Fibroblast of lung (primary cell): ENCODE results near the gene H2AZ2. TPM values are rescaled to one million over a fixed set of nuclear protein-coding genes. Genes with fewer than 3 reads are reported as not detected.

Source experiments
- DNase-seq, 2 donors: peaks; one replicate each; pipeline versions ENCODE4 v3.0.0 to v3.0.0-alpha.2; 2010; ENCODE audit warnings: low read depth in 2 of 2
- H2AFZ ChIP-seq: 2 replicates; pipeline ENCODE4 v1.5.1; 2012; ENCODE audit warnings: low read length, control low read depth, inconsistent platforms
- H3K27ac ChIP-seq: 2 replicates; pipeline ENCODE4 v1.5.1; 2011; ENCODE audit warnings: low read length, control low read depth; ENCODE audit not compliant: insufficient read depth
- H3K27me3 ChIP-seq: 2 replicates; pipeline ENCODE4 v1.5.1; 2011; ENCODE audit warnings: mild to moderate bottlenecking, low read length; ENCODE audit not compliant: control insufficient read depth, insufficient read depth
- H3K36me3 ChIP-seq: 2 replicates; pipeline ENCODE4 v1.5.1; 2011; ENCODE audit warnings: low read length; ENCODE audit not compliant: control insufficient read depth, insufficient read depth
- H3K4me1 ChIP-seq: 2 replicates; pipeline ENCODE4 v1.5.1; 2011; ENCODE audit warnings: low read length; ENCODE audit not compliant: control insufficient read depth, insufficient read depth; ENCODE audit errors: extremely low read depth
- H3K4me2 ChIP-seq: 2 replicates; pipeline ENCODE4 v1.5.1; 2011; ENCODE audit warnings: low read length, control low read depth; ENCODE audit not compliant: insufficient read depth; ENCODE audit errors: extremely low read depth
- H3K4me3 ChIP-seq, 4 experiments: fragments of 200-600 bp in 1 of 4; sonication (generic) in 1 of 4; replicated peaks in 1 of 4; 2 replicates each; pipeline ENCODE4 v1.5.1; 2011 to 2016; ENCODE audit warnings: low read length in 4 of 4, low read depth in 3 of 4, mild to moderate bottlenecking in 3 of 4, control low read depth in 2 of 4, inconsistent platforms in 1 of 4, mixed read lengths in 1 of 4; ENCODE audit not compliant: insufficient read depth in 1 of 4; ENCODE audit errors: control extremely low read depth in 1 of 4
- H3K79me2 ChIP-seq: 2 replicates; pipeline ENCODE4 v1.5.1; 2012; ENCODE audit warnings: mild to moderate bottlenecking, low read length, inconsistent platforms; ENCODE audit not compliant: control insufficient read depth, insufficient read depth
- H3K9ac ChIP-seq: 2 replicates; pipeline ENCODE4 v1.5.1; 2011; ENCODE audit warnings: mild to moderate bottlenecking, low read length, control low read depth; ENCODE audit not compliant: insufficient read depth
- H3K9me3 ChIP-seq: 2 replicates; pipeline ENCODE4 v1.5.1; 2012; ENCODE audit warnings: low read depth, low read length; ENCODE audit not compliant: control insufficient read depth, insufficient read depth
- H4K20me1 ChIP-seq: 2 replicates; pipeline ENCODE4 v1.5.1; 2011; ENCODE audit warnings: low read length; ENCODE audit not compliant: control insufficient read depth, insufficient read depth; ENCODE audit errors: extremely low read depth
- EZH2 ChIP-seq: IDR thresholded peaks from 2 replicates; pipeline ENCODE4 v1.5.1; 2012; ENCODE audit warnings: low read length, control low read depth, mild to moderate bottlenecking; ENCODE audit errors: missing control alignments
- polyA plus RNA-seq, 2 donors: library from polyadenylated mRNA; depleted of rRNA in 1 of 2; stranded (reverse) in 1 of 2; unstranded in 1 of 2; fragments of >200 nt; gene quantifications; 2 replicates each; pipeline ENCODE4 v1.2.1, GENCODE V29; 2011 to 2012; ENCODE audit warnings: missing spikeins in 1 of 2
- total RNA-seq: library from RNA; depleted of rRNA; stranded (reverse); fragments of >200 nt; gene quantifications from 2 replicates; pipeline ENCODE4 v1.2.1, GENCODE V29; 2014
- TF ChIP-seq, protein P1 (sequence below), 2 donors: IDR thresholded peaks in 1 of 2; conservative IDR thresholded peaks in 1 of 2; 1 replicate in 1 of 2; 2 replicates in 1 of 2; pipeline ENCODE4 v1.5.1; 2011 to 2012; ENCODE audit warnings: low read length in 2 of 2, control low read depth in 1 of 2, inconsistent platforms in 1 of 2, low read depth in 1 of 2, mild to moderate bottlenecking in 1 of 2

H2AZ2 gene
- total and polyA plus RNA-seq, 2 donors (not counting 1 experiment from before 2014, with no cell fraction given) = 170 to 230 TPM

DNA sequence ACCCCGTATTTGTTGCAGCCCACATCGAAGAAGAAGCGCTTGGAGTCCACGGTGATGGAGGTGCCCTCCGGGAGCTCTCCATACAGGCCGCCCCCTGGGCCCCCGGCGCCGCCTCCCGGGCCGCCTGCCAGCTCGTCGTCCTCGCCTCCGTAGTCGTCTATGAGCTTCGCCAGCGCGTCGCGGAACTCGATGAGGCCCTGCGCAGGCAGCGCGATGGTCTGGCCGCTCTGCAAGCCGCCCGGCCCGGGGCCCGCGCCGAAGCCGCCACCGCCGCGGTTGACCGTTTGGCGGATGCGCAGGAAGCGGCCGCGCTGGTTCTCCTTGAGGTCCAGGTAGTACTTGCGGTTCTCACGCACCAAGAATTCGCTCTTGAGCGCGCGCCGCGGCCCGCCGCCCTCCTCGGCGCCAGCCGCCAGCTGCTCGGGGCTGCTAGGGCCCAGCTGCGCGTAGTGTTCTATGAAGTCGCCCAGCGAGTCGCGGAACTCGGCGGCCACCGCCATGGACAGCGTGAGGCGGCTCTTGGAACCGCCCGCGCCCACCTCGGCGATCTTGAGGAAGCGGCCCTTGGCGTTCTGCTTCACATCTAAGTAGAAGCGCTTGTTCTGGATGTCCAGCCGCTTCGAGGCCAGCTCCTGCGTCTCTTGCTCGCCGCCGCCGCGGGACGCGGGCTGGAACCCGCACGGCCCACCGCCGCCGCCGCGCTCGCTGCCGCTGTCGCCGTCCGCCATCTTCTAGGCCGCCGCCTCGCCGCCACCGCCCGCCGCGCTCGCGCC lies 36.9 kb upstream of the H2AZ2 start:
- peak overlapping the region; percentile 5 for H2AFZ ChIP-seq
- no peaks in the 10 kb centered on the region for H4K20me1 ChIP-seq
- no peaks in the 10 kb centered on the region for H3K9me3 ChIP-seq
- H3K4me2 ChIP-seq = peak overlapping the region; percentile 99
- peak overlapping the region; percentile 60 to 83 (median 74) for H3K4me3 ChIP-seq
- peaks cover 5% of the 10 kb centered on the region for H3K4me1 ChIP-seq
- H3K36me3 ChIP-seq = no peaks in the 10 kb centered on the region
- H3K27ac ChIP-seq = peak overlapping the region; percentile 97
- H3K9ac ChIP-seq = peak overlapping the region; percentile 96
- peaks cover 52% of the 10 kb centered on the region for H3K79me2 ChIP-seq
- no peak for TF ChIP-seq EZH2
- TF ChIP-seq, protein P1, sequence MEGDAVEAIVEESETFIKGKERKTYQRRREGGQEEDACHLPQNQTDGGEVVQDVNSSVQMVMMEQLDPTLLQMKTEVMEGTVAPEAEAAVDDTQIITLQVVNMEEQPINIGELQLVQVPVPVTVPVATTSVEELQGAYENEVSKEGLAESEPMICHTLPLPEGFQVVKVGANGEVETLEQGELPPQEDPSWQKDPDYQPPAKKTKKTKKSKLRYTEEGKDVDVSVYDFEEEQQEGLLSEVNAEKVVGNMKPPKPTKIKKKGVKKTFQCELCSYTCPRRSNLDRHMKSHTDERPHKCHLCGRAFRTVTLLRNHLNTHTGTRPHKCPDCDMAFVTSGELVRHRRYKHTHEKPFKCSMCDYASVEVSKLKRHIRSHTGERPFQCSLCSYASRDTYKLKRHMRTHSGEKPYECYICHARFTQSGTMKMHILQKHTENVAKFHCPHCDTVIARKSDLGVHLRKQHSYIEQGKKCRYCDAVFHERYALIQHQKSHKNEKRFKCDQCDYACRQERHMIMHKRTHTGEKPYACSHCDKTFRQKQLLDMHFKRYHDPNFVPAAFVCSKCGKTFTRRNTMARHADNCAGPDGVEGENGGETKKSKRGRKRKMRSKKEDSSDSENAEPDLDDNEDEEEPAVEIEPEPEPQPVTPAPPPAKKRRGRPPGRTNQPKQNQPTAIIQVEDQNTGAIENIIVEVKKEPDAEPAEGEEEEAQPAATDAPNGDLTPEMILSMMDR (conservative IDR thresholded peaks at IDR 0.05 in 1 of 2, IDR thresholded peaks at IDR 0.05 in 1 of 2; ENCODE audit: low read depth in 1 of 2, low read length in 2 of 2) = no peak
- DNase-seq = peak; percentile 71 to 74
- no peaks in the 10 kb centered on the region for H3K27me3 ChIP-seq

DNA sequence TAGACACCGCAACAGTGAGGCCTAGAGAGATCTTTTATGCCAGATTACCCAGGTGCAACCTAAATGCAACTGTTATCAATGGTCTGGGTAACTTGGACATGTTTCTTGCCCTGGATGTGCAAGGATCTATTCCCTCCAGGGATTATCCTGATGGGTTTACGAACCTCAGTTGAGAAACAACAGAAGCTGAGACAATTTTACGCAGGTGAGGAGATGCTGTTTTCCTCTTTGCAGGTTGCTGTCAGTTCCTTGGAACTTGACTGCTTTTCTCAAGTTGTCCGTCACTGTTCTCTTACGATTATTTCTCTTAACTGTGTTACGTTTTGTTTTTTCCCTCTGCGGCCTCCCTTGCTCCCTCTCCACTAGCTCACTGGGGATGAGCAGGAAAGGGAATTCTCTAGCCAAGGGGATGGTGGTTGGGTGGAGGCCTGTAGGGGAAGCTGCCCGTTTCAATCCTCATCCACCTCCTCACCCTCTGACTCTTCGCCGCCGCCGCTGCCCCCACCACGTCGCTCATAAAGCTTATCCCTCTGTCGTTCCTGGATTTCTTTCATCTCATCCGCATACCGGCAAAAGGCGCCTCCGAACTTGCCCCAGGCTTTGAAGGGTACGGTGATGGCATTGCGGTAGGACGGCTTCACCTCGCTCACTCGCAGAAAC lies 36.2 kb upstream of the H2AZ2 start:
- Histone ChIP-seq H3K9ac (peak overlapping the region; percentile 96), H3K36me3 (no peaks in the 10 kb centered on the region), H3K79me2 (peaks cover 57% of the 10 kb centered on the region), H3K4me3 (peak overlapping the region; percentile 60 to 83 (median 74)), H3K27me3 (no peaks in the 10 kb centered on the region), H3K27ac (peak overlapping the region; percentile 97), H3K4me1 (peaks cover 5% of the 10 kb centered on the region), H2AFZ (no peak overlapping the region), H4K20me1 (no peaks in the 10 kb centered on the region), H3K9me3 (no peaks in the 10 kb centered on the region), H3K4me2 (peak overlapping the region; percentile 99)
- TF ChIP-seq, protein P1 (conservative IDR thresholded peaks at IDR 0.05 in 1 of 2, IDR thresholded peaks at IDR 0.05 in 1 of 2; ENCODE audit: low read depth in 1 of 2, low read length in 2 of 2) = no peak
- TF ChIP-seq EZH2 = no peak
- DNase-seq = no peak

DNA sequence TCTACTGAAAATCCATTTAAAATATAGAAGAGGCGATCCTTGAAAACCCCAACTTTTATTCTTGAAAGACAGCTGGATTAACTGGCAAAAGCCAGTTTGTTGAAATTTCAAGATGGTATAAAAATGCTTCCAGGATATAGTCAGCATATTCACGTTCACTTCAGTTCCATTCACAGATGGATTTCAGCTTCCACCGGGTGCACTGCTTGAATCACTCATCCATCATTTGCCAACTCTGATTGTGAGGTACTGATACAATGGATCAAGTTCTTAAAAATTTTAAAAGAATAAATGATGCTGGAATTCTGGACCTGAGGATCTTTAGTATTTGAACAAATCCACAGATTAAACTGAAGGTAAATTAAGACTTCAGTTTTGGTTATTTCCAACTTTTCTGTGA lies 35.0 kb upstream of the H2AZ2 start:
- Histone ChIP-seq H3K4me2 (peak overlapping the region; percentile 99), H2AFZ (no peak overlapping the region), H3K36me3 (no peaks in the 10 kb centered on the region), H3K27me3 (no peaks in the 10 kb centered on the region), H3K27ac (no peak overlapping the region), H3K4me1 (peaks cover 5% of the 10 kb centered on the region), H3K4me3 (peak overlapping the region; percentile 49 to 82 (median 64)), H4K20me1 (no peaks in the 10 kb centered on the region), H3K9ac (no peak overlapping the region), H3K79me2 (peaks cover 62% of the 10 kb centered on the region), H3K9me3 (no peaks in the 10 kb centered on the region)
- peak in 1 of 2 donors; percentile 42 for DNase-seq
- no peak for TF ChIP-seq EZH2
- TF ChIP-seq, protein P1 (conservative IDR thresholded peaks at IDR 0.05 in 1 of 2, IDR thresholded peaks at IDR 0.05 in 1 of 2; ENCODE audit: low read depth in 1 of 2, low read length in 2 of 2) = no peak
